Peyer's patch (tissue), 4 donors: ENCODE results near the gene GHRHR.

Experiments used
- POLR2A ChIP-seq, 2 donors: fragments of 450-650 bp; IDR thresholded peaks; one replicate each; pipeline ENCODE4 v1.5.1; 2017; ENCODE audit warnings: antibody characterized with exemption in 2 of 2, mild to moderate bottlenecking in 2 of 2, moderate library complexity in 2 of 2
- TF ChIP-seq, protein P1 (sequence below), 6 experiments: fragments of 450-650 bp in 4 of 6; fragments of 200-600 bp in 2 of 6; sonication (generic) in 1 of 6; IDR thresholded peaks; one replicate each; pipeline ENCODE4 v1.5.1; 2017 to 2019; ENCODE audit warnings: antibody characterized with exemption in 6 of 6, mild to moderate bottlenecking in 3 of 6, moderate library complexity in 1 of 6

DNA sequence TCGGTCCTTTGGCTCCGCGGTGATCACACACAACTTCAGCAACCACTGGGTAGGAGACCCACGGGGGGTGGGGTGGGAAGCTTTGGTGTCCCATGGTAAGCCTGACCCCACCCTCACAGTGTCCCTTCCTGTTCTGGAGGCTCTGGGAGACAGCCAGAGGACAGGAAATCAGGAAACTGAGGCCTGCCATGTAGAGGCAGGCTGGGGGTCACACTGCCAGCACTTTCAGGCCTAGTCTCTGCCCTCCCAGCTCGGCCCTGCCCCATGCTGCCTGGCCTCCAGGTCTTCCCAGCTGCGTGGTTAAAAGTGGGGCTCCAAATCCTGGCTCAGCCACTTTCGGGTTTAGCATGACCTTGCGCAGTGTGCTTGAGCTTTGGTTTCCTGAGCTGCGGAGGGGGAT lies 41.2 kb upstream of the GHRHR start:
- no peak for TF ChIP-seq POLR2A (IDR thresholded peaks at IDR 0.05)
- TF ChIP-seq, protein P1, sequence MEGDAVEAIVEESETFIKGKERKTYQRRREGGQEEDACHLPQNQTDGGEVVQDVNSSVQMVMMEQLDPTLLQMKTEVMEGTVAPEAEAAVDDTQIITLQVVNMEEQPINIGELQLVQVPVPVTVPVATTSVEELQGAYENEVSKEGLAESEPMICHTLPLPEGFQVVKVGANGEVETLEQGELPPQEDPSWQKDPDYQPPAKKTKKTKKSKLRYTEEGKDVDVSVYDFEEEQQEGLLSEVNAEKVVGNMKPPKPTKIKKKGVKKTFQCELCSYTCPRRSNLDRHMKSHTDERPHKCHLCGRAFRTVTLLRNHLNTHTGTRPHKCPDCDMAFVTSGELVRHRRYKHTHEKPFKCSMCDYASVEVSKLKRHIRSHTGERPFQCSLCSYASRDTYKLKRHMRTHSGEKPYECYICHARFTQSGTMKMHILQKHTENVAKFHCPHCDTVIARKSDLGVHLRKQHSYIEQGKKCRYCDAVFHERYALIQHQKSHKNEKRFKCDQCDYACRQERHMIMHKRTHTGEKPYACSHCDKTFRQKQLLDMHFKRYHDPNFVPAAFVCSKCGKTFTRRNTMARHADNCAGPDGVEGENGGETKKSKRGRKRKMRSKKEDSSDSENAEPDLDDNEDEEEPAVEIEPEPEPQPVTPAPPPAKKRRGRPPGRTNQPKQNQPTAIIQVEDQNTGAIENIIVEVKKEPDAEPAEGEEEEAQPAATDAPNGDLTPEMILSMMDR (IDR thresholded peaks at IDR 0.05) = no peak
